PC-3 (cell line): Measurements from ENCODE around the gene EPC1.

Source experiments
- CTCF ChIP-seq: fragments of 300-600 bp; sonication (generic); conservative IDR thresholded peaks from 2 replicates; pipeline ENCODE4 v1.5.1; 2017; ENCODE audit warnings: antibody characterized with exemption, low read depth, mild to moderate bottlenecking, low read length
- EZH2 ChIP-seq: fragments of 300-600 bp; sonication (generic); IDR thresholded peaks from one replicate; pipeline ENCODE4 v1.6.1; 2017; ENCODE audit warnings: antibody characterized with exemption, mild to moderate bottlenecking, low read length; ENCODE audit not compliant: unreplicated experiment

GRCh38 chr10:32227802-32228201 is 119.2 kb downstream of the EPC1 start:
- no peak for TF ChIP-seq EZH2
- TF ChIP-seq CTCF = no peak
